HK-2 (cell line): ENCODE data around the gene OSBP2.
"Not testable (repeated sequence)": the region's sequence is repeated elsewhere in the genome, so short reads cannot be mapped to it uniquely, and the experiment has no call there.

ENCODE experiments used
- DNase-seq: peaks from one replicate; pipeline ENCODE4 v3.0.0-alpha.2; 2018; ENCODE audit not compliant: unreplicated experiment

OSBP2 gene

GRCh38 chr22:30694640-30695350, at the start of gene OSBP2:
Gene OSBP2, plus strand, starts transcription at chr22:30694874. Its CDS starts 36 bp downstream, at chr22:30694910.
- peak; percentile 33 for DNase-seq

GRCh38 chr22:30646518-30647160, 48.0 kb upstream of the OSBP2 start:
- no peak for DNase-seq

GRCh38 chr22:30647536-30647935, 47.1 kb upstream of the OSBP2 start:
- no peak for DNase-seq

GRCh38 chr22:30648825-30649224, 45.8 kb upstream of the OSBP2 start:
- DNase-seq: no peak

- peak; percentile 78 for DNase-seq
Observed at GRCh38 chr22:30649430-30650007, 45.2 kb upstream of the OSBP2 start.

- no peak for DNase-seq
Observed at GRCh38 chr22:30650508-30651116, 44.1 kb upstream of the OSBP2 start.

- DNase-seq: no peak
Observed at GRCh38 chr22:30652852-30653251, 41.8 kb upstream of the OSBP2 start.

- no peak for DNase-seq
Observed at GRCh38 chr22:30654361-30654760, 40.3 kb upstream of the OSBP2 start.

GRCh38 chr22:30655532-30655931, 39.1 kb upstream of the OSBP2 start:
- no peak for DNase-seq

GRCh38 chr22:30662040-30662439, 32.6 kb upstream of the OSBP2 start:
- DNase-seq: no peak

GRCh38 chr22:30664798-30665197, 29.9 kb upstream of the OSBP2 start:
- DNase-seq: no peak

- no peak for DNase-seq
Observed at GRCh38 chr22:30665266-30665665, 29.4 kb upstream of the OSBP2 start.

- no peak for DNase-seq
Observed at GRCh38 chr22:30665786-30666185, 28.9 kb upstream of the OSBP2 start.

- no peak for DNase-seq
Observed at GRCh38 chr22:30667107-30667493, 27.6 kb upstream of the OSBP2 start.

- peak; percentile 97 for DNase-seq
Observed at GRCh38 chr22:30667494-30668385, 26.9 kb upstream of the OSBP2 start, which contains the start of gene DUSP18. Gene DUSP18, minus strand, starts transcription at chr22:30667875. Its CDS starts 3,872 bp downstream, at chr22:30664003.

- no peak for DNase-seq
Observed at GRCh38 chr22:30668386-30668710, 26.3 kb upstream of the OSBP2 start.

- no peak for DNase-seq
Observed at GRCh38 chr22:30671071-30671470, 23.6 kb upstream of the OSBP2 start.

GRCh38 chr22:30673136-30673535, 21.5 kb upstream of the OSBP2 start:
- no peak for DNase-seq

GRCh38 chr22:30674482-30674881, 20.2 kb upstream of the OSBP2 start:
- DNase-seq: no peak

GRCh38 chr22:30675436-30675835, 19.2 kb upstream of the OSBP2 start:
- no peak for DNase-seq

- not testable (repeated sequence) for DNase-seq
Observed at GRCh38 chr22:30676565-30676964, 18.1 kb upstream of the OSBP2 start.
